HEK293 (cell line): Measurements from ENCODE around the gene PACS2.

Experiments used
- CTCF ChIA-PET: fragments of 350-600 bp; formaldehyde crosslinking; extraction: SDS; loops from one replicate; lab custom pipeline; 2021; ENCODE audit warnings: antibody characterized with exemption; lab: Yijun Ruan, JAX
- POLR2A ChIA-PET: fragments of 300-600 bp; formaldehyde crosslinking; extraction: SDS; loops from one replicate; lab custom pipeline; 2020; ENCODE audit warnings: antibody characterized with exemption, inconsistent platforms; lab: Yijun Ruan, JAX
- H3K27ac ChIP-seq: fragments of 200-500 bp; sonication (Bioruptor generic); 2 replicates; pipeline ENCODE4 v1.5.1; 2014; ENCODE audit warnings: low read depth, low read length, control low read depth, inconsistent platforms; ENCODE audit errors: extremely low read depth
- H3K36me3 ChIP-seq, 2 experiments: fragments of 200-500 bp in 1 of 2; sonication (Bioruptor generic) in 1 of 2; 1 replicate in 1 of 2; 2 replicates in 1 of 2; pipeline ENCODE4 v1.5.1; 2014 to 2017; ENCODE audit warnings: inconsistent platforms in 2 of 2, low read length in 2 of 2; ENCODE audit not compliant: control insufficient read depth in 2 of 2, insufficient read depth in 1 of 2
- H3K4me1 ChIP-seq: fragments of 200-500 bp; sonication (Bioruptor generic); 2 replicates; pipeline ENCODE4 v1.5.1; 2014; ENCODE audit warnings: mild to moderate bottlenecking, low read length, inconsistent platforms; ENCODE audit not compliant: control insufficient read depth, insufficient read depth
- H3K4me3 ChIP-seq: 2 replicates; pipeline ENCODE4 v1.5.1; 2011; ENCODE audit warnings: low read depth, mild to moderate bottlenecking, control low read depth, low read length, moderate library complexity
- H3K9me3 ChIP-seq: fragments of 200-500 bp; sonication (Bioruptor generic); 2 replicates; pipeline ENCODE4 v1.5.1; 2014; ENCODE audit warnings: low read depth, low read length, inconsistent platforms; ENCODE audit not compliant: control insufficient read depth, insufficient read depth
- HOXC10 ChIP-seq: sonication (generic); formaldehyde crosslinking; IDR thresholded peaks from 2 replicates; pipeline ENCODE4 v1.8.1; 2023; ENCODE audit warnings: mild to moderate bottlenecking, missing genetic modification reagents
- OVOL3 ChIP-seq: fragments of 450-650 bp; formaldehyde crosslinking; IDR thresholded peaks from 2 replicates; pipeline ENCODE4 v1.5.1; 2016; ENCODE audit warnings: missing biosample characterization, missing genetic modification characterization
- SCRT1 ChIP-seq: fragments of 450-650 bp; formaldehyde crosslinking; IDR thresholded peaks from 2 replicates; pipeline ENCODE4 v1.5.1; 2016; ENCODE audit warnings: missing biosample characterization, missing genetic modification characterization, borderline replicate concordance
- ZBTB17 ChIP-seq: fragments of 450-650 bp; formaldehyde crosslinking; IDR thresholded peaks from 2 replicates; pipeline ENCODE4 v1.5.1; 2016; ENCODE audit warnings: missing biosample characterization, missing genetic modification characterization
- ZFP3 ChIP-seq: fragments of 450-650 bp; formaldehyde crosslinking; IDR thresholded peaks from 2 replicates; pipeline ENCODE4 v1.5.1; 2016; ENCODE audit warnings: low read depth, missing biosample characterization, missing genetic modification characterization
- ZIC2 ChIP-seq: fragments of 450-650 bp; formaldehyde crosslinking; IDR thresholded peaks from 2 replicates; pipeline ENCODE4 v1.5.1; 2016; ENCODE audit warnings: missing biosample characterization, missing genetic modification characterization
- ZNF223 ChIP-seq: fragments of 450-650 bp; formaldehyde crosslinking; IDR thresholded peaks from 2 replicates; pipeline ENCODE4 v1.5.1; 2016; ENCODE audit warnings: missing biosample characterization, missing genetic modification characterization
- ZNF302 ChIP-seq: fragments of 450-650 bp; formaldehyde crosslinking; IDR thresholded peaks from 2 replicates; pipeline ENCODE4 v1.5.1; 2016; ENCODE audit warnings: missing biosample characterization, missing genetic modification characterization, low read depth
- ZNF510 ChIP-seq: fragments of 450-650 bp; formaldehyde crosslinking; IDR thresholded peaks from 2 replicates; pipeline ENCODE4 v1.5.1; 2018; ENCODE audit warnings: mild to moderate bottlenecking, missing genetic modification characterization, missing biosample characterization; ENCODE audit not compliant: insufficient replicate concordance
- ZNF623 ChIP-seq: fragments of 450-650 bp; formaldehyde crosslinking; IDR thresholded peaks from 2 replicates; pipeline ENCODE4 v1.5.1; 2016; ENCODE audit warnings: missing biosample characterization, missing genetic modification characterization
- ZNF843 ChIP-seq: fragments of 450-650 bp; formaldehyde crosslinking; IDR thresholded peaks from 2 replicates; pipeline ENCODE4 v1.5.1; 2016; ENCODE audit warnings: missing biosample characterization, missing genetic modification characterization
- TF ChIP-seq, protein P1 (sequence below): fragments of 450-650 bp; formaldehyde crosslinking; IDR thresholded peaks from 2 replicates; pipeline ENCODE4 v1.5.1; 2016; ENCODE audit warnings: missing biosample characterization, missing genetic modification characterization
- TF ChIP-seq, protein P2 (sequence below): fragments of 450-650 bp; formaldehyde crosslinking; IDR thresholded peaks from 2 replicates; pipeline ENCODE4 v1.5.1; 2017; ENCODE audit warnings: missing biosample characterization, missing genetic modification characterization
- TF ChIP-seq, protein P3 (sequence below): fragments of 450-650 bp; formaldehyde crosslinking; IDR thresholded peaks from 2 replicates; pipeline ENCODE4 v1.5.1; 2016; ENCODE audit warnings: missing biosample characterization, missing genetic modification characterization
- TF ChIP-seq, protein P4 (sequence below): fragments of 450-650 bp; formaldehyde crosslinking; IDR thresholded peaks from 2 replicates; pipeline ENCODE4 v1.5.1; 2017; ENCODE audit warnings: missing biosample characterization, missing genetic modification characterization

The PACS2 gene

DNA sequence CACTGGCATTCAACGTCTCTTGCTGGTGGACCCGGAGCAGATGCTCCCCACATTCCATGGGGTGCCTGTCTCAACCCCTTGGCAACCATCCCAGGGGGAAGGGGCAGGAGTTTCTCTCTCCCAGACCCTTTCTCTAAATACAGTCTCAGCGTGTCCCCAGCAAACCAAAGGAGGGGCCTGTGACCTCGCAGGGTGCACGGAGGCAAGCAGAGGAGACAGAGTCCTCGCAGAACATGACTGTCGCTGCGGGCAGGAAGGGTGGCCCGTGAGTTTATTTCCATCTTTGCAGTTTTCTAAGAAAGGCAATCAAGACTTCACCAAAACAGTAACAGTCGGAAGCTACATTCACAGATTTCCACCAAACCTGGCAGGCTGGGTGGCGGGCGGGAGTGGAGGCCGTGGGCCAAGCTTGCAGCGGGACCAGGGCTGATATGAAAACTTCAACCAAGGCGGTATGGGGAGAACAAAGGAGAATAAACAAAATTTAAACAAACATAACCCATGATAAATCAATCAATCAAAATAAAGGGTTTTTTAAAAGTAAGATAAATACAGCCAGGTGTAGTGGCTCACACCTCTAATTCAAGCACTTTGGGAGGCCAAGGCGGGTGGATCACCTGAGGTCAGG lies 32.3 kb upstream of the PACS2 start:
- peaks cover 0 to 12% of the 10 kb centered on the region in 2 experiments for H3K36me3 ChIP-seq
- POLR2A ChIA-PET = no interaction called here
- H3K9me3 ChIP-seq = no peaks in the 10 kb centered on the region
- H3K4me1 ChIP-seq = no peaks in the 10 kb centered on the region
- H3K27ac ChIP-seq = no peak overlapping the region
- H3K4me3 ChIP-seq = no peak overlapping the region
- CTCF ChIA-PET = interaction anchor here (0.6 to 0.9 kb wide), 3 partner anchors 11 to 79 kb away, joined by 3 to 5 read pairs (median 4); no protein-coding TSS in a partner anchor
- TF ChIP-seq, protein P1, sequence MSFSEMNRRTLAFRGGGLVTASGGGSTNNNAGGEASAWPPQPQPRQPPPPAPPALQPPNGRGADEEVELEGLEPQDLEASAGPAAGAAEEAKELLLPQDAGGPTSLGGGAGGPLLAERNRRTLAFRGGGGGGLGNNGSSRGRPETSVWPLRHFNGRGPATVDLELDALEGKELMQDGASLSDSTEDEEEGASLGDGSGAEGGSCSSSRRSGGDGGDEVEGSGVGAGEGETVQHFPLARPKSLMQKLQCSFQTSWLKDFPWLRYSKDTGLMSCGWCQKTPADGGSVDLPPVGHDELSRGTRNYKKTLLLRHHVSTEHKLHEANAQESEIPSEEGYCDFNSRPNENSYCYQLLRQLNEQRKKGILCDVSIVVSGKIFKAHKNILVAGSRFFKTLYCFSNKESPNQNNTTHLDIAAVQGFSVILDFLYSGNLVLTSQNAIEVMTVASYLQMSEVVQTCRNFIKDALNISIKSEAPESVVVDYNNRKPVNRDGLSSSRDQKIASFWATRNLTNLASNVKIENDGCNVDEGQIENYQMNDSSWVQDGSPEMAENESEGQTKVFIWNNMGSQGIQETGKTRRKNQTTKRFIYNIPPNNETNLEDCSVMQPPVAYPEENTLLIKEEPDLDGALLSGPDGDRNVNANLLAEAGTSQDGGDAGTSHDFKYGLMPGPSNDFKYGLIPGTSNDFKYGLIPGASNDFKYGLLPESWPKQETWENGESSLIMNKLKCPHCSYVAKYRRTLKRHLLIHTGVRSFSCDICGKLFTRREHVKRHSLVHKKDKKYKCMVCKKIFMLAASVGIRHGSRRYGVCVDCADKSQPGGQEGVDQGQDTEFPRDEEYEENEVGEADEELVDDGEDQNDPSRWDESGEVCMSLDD (tag by site-specific recombination) = no peak
- no peak for TF ChIP-seq ZNF510 (tag by site-specific recombination)
- TF ChIP-seq, protein P2, sequence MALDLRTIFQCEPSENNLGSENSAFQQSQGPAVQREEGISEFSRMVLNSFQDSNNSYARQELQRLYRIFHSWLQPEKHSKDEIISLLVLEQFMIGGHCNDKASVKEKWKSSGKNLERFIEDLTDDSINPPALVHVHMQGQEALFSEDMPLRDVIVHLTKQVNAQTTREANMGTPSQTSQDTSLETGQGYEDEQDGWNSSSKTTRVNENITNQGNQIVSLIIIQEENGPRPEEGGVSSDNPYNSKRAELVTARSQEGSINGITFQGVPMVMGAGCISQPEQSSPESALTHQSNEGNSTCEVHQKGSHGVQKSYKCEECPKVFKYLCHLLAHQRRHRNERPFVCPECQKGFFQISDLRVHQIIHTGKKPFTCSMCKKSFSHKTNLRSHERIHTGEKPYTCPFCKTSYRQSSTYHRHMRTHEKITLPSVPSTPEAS (tag by site-specific recombination) = no peak
- TF ChIP-seq ZNF302 = no peak
- no peak for TF ChIP-seq ZNF843
- no peak for TF ChIP-seq OVOL3 (tag by site-specific recombination)
- TF ChIP-seq, protein P3, sequence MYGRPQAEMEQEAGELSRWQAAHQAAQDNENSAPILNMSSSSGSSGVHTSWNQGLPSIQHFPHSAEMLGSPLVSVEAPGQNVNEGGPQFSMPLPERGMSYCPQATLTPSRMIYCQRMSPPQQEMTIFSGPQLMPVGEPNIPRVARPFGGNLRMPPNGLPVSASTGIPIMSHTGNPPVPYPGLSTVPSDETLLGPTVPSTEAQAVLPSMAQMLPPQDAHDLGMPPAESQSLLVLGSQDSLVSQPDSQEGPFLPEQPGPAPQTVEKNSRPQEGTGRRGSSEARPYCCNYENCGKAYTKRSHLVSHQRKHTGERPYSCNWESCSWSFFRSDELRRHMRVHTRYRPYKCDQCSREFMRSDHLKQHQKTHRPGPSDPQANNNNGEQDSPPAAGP (tag by site-specific recombination) = no peak
- TF ChIP-seq, all 188 proteins: peak for 0

DNA sequence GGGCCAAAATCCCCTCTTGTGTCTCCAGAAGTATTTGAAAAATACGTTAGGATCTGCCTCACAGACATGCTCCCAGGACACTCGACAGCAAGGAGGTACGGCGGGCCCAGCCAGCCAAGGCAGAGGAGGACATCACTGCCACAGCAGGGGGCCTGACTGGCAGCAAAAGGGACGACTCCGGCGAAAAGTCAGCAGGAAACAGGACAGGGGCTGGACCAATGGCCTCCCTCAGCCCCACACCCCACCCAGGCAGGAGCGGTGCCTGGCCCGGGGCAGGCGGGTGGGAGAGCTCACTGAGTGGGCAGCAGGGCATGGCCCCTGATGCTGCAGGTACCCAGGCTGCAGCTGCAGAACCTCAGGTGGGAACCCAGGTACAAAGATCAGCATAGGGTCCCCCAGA lies 31.5 kb upstream of the PACS2 start:
- no peak overlapping the region for H3K4me3 ChIP-seq
- POLR2A ChIA-PET = no interaction called here
- H3K4me1 ChIP-seq = no peaks in the 10 kb centered on the region
- no peak overlapping the region for H3K27ac ChIP-seq
- TF ChIP-seq ZFP3 (tag by site-specific recombination) = no peak
- no peak for TF ChIP-seq HOXC10 (CRISPR knock-in tag)
- no peak for TF ChIP-seq ZNF623 (tag by site-specific recombination)
- no peak for TF ChIP-seq ZNF223 (tag by site-specific recombination)
- TF ChIP-seq SCRT1 = no peak
- TF ChIP-seq, protein P4, sequence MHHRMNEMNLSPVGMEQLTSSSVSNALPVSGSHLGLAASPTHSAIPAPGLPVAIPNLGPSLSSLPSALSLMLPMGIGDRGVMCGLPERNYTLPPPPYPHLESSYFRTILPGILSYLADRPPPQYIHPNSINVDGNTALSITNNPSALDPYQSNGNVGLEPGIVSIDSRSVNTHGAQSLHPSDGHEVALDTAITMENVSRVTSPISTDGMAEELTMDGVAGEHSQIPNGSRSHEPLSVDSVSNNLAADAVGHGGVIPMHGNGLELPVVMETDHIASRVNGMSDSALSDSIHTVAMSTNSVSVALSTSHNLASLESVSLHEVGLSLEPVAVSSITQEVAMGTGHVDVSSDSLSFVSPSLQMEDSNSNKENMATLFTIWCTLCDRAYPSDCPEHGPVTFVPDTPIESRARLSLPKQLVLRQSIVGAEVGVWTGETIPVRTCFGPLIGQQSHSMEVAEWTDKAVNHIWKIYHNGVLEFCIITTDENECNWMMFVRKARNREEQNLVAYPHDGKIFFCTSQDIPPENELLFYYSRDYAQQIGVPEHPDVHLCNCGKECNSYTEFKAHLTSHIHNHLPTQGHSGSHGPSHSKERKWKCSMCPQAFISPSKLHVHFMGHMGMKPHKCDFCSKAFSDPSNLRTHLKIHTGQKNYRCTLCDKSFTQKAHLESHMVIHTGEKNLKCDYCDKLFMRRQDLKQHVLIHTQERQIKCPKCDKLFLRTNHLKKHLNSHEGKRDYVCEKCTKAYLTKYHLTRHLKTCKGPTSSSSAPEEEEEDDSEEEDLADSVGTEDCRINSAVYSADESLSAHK (tag by site-specific recombination) = no peak
- peak; percentile 22; the same call in 1 of the 2 replicates for TF ChIP-seq ZIC2
- TF ChIP-seq ZBTB17 (tag by site-specific recombination) = no peak
- no peaks in the 10 kb centered on the region for H3K9me3 ChIP-seq
- CTCF ChIA-PET = interaction anchor here (0.9 kb wide), 1 partner anchor 80 kb away, joined by 4 read pairs; no protein-coding TSS in a partner anchor
- H3K36me3 ChIP-seq = peaks cover 0 to 12% of the 10 kb centered on the region in 2 experiments
